Measurements from ENCODE around the gene UMPS.
"Not testable (repeated sequence)": the region's sequence is repeated elsewhere in the genome, so short reads cannot be mapped to it uniquely, and the experiment has no call there.

- TF ChIP-seq TAF1 (IDR thresholded peaks at IDR 0.05; ENCODE audit: borderline replicate concordance, low read depth, low read length); EZH2phosphoT487 (IDR thresholded peaks at IDR 0.05; ENCODE audit: borderline replicate concordance, low read depth); YY1 (IDR thresholded peaks at IDR 0.05; ENCODE audit: low read depth); RXRA (IDR thresholded peaks at IDR 0.05; ENCODE audit: borderline replicate concordance, low read depth); MXI1 (IDR thresholded peaks at IDR 0.05; ENCODE audit: low read depth, low read length); GABPA (IDR thresholded peaks at IDR 0.05; ENCODE audit: low read depth); FOXM1 (IDR thresholded peaks at IDR 0.05; ENCODE audit: low read depth); RAD21 (IDR thresholded peaks at IDR 0.05; ENCODE audit: low read length); EP300 (IDR thresholded peaks at IDR 0.05; ENCODE audit: borderline replicate concordance in 1 of 2, low read depth in 1 of 2, low read length in 1 of 2); POLR2AphosphoS5 (IDR thresholded peaks at IDR 0.05; ENCODE audit: low read depth, low read length): not testable (repeated sequence)
- TF ChIP-seq, protein P1, sequence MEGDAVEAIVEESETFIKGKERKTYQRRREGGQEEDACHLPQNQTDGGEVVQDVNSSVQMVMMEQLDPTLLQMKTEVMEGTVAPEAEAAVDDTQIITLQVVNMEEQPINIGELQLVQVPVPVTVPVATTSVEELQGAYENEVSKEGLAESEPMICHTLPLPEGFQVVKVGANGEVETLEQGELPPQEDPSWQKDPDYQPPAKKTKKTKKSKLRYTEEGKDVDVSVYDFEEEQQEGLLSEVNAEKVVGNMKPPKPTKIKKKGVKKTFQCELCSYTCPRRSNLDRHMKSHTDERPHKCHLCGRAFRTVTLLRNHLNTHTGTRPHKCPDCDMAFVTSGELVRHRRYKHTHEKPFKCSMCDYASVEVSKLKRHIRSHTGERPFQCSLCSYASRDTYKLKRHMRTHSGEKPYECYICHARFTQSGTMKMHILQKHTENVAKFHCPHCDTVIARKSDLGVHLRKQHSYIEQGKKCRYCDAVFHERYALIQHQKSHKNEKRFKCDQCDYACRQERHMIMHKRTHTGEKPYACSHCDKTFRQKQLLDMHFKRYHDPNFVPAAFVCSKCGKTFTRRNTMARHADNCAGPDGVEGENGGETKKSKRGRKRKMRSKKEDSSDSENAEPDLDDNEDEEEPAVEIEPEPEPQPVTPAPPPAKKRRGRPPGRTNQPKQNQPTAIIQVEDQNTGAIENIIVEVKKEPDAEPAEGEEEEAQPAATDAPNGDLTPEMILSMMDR (IDR thresholded peaks at IDR 0.05) = not testable (repeated sequence)
Measured at GRCh38 chr3:124757926-124758325, 27.7 kb downstream of the UMPS start.
